Hepatocyte (in vitro differentiated cells): Measurements from ENCODE around the gene BCL2L15. TPM values are rescaled to one million over a fixed set of nuclear protein-coding genes. Genes with fewer than 3 reads are reported as not detected.

Source experiments
- DNase-seq: peaks from one replicate; pipeline ENCODE4 v3.0.0-alpha.2; 2016; ENCODE audit warnings: low spot score
- H2AFZ ChIP-seq: fragments of 200-600 bp; sonication (generic); 2 replicates; pipeline ENCODE4 v1.6.0; 2016; ENCODE audit warnings: antibody characterized with exemption, mild to moderate bottlenecking
- H3K27ac ChIP-seq: fragments of 200-600 bp; sonication (generic); 2 replicates; pipeline ENCODE4 v1.5.1; 2016; ENCODE audit warnings: mild to moderate bottlenecking
- H3K27me3 ChIP-seq: fragments of 200-600 bp; sonication (generic); 2 replicates; pipeline ENCODE4 v1.6.1; 2016
- H3K36me3 ChIP-seq: fragments of 200-600 bp; sonication (generic); replicated peaks from 2 replicates; pipeline ENCODE4 v1.5.1; 2016; ENCODE audit warnings: low read depth; ENCODE audit not compliant: insufficient read depth
- H3K4me1 ChIP-seq: fragments of 200-600 bp; sonication (generic); 2 replicates; pipeline ENCODE4 v1.5.1; 2016; ENCODE audit warnings: mild to moderate bottlenecking, moderate library complexity; ENCODE audit not compliant: insufficient read depth
- H3K4me2 ChIP-seq: fragments of 200-600 bp; sonication (generic); 2 replicates; pipeline ENCODE4 v1.6.0; 2016
- H3K4me3 ChIP-seq: fragments of 200-600 bp; sonication (generic); 2 replicates; pipeline ENCODE4 v1.5.1; 2016; ENCODE audit warnings: mild to moderate bottlenecking
- H3K79me2 ChIP-seq: fragments of 200-600 bp; sonication (generic); 2 replicates; pipeline ENCODE4 v1.6.0; 2017; ENCODE audit warnings: mild to moderate bottlenecking
- H3K9me2 ChIP-seq: fragments of 200-600 bp; sonication (generic); replicated peaks from 2 replicates; pipeline ENCODE4 v1.6.0; 2017; ENCODE audit warnings: mild to moderate bottlenecking; ENCODE audit not compliant: insufficient read depth
- H3K9me3 ChIP-seq: fragments of 200-600 bp; sonication (generic); 2 replicates; pipeline ENCODE4 v1.5.1; 2016; ENCODE audit warnings: low read depth, mild to moderate bottlenecking
- H4K20me1 ChIP-seq: fragments of 200-600 bp; sonication (generic); 2 replicates; pipeline ENCODE4 v1.6.0; 2016; ENCODE audit warnings: mild to moderate bottlenecking; ENCODE audit not compliant: insufficient read depth, poor library complexity, severe bottlenecking
- CTCF ChIP-seq: fragments of 200-600 bp; sonication (generic); IDR thresholded peaks from 2 replicates; pipeline ENCODE4 v1.5.1; 2016; ENCODE audit warnings: antibody characterized with exemption, mild to moderate bottlenecking; ENCODE audit not compliant: poor library complexity
- EZH2 ChIP-seq: fragments of 200-600 bp; sonication (generic); IDR thresholded peaks from 2 replicates; pipeline ENCODE4 v1.6.1; 2016; ENCODE audit warnings: antibody characterized with exemption, mild to moderate bottlenecking, borderline replicate concordance
- EZH2phosphoT487 ChIP-seq: fragments of 200-600 bp; sonication (generic); IDR thresholded peaks from one replicate; pipeline ENCODE4 v1.6.1; 2018; ENCODE audit warnings: antibody characterized with exemption, mild to moderate bottlenecking, low read depth, moderate library complexity; ENCODE audit not compliant: unreplicated experiment, severe bottlenecking
- WGBS: methylation state at CpG from one replicate; pipeline ENCODE4 v1.1.6; 2016; ENCODE audit warnings: low lambda C conversion rate; ENCODE audit errors: missing lambda C conversion rate; 5-methylcytosine and 5-hydroxymethylcytosine counted together
- polyA plus RNA-seq: library from polyadenylated mRNA; unstranded; fragments of >200 nt; fragmentation: Nextera tagmentation; extraction: Ambion mirVana; gene quantifications from 2 replicates; pipeline ENCODE4 v1.2.1, GENCODE V29; 2016
- total RNA-seq: library from RNA; depleted of rRNA; stranded (reverse); fragments of >200 nt; gene quantifications from 2 replicates; pipeline ENCODE4 v1.2.3, GENCODE V29; 2014

The BCL2L15 gene
- total and polyA plus RNA-seq, 2 experiments from 2014 or later, result 0.66 to 3.0 TPM

- H3K27ac ChIP-seq, result peak overlapping the region; percentile 98
- no peaks in the 10 kb centered on the region for H3K9me3 ChIP-seq
- no peaks in the 10 kb centered on the region for H3K9me2 ChIP-seq
- H4K20me1 ChIP-seq, result peaks cover 28% of the 10 kb centered on the region
- peaks cover 27% of the 10 kb centered on the region for H3K4me1 ChIP-seq
- H3K79me2 ChIP-seq, result peaks cover 68% of the 10 kb centered on the region
- peak; percentile 39 for DNase-seq
- 22% methylated on average over 3 of the region's 3 CpGs for WGBS
- TF ChIP-seq EZH2, result no peak
- peak overlapping the region; percentile 87 for H3K4me2 ChIP-seq
- peak overlapping the region; percentile 95 for H3K4me3 ChIP-seq
- no peaks in the 10 kb centered on the region for H3K36me3 ChIP-seq
- no peak overlapping the region for H2AFZ ChIP-seq
- no peaks in the 10 kb centered on the region for H3K27me3 ChIP-seq
Observed at GRCh38 chr1:113931451-113931851, 44.1 kb upstream of the BCL2L15 start.

GRCh38 chr1:113930499-113931161 lies 43.2 kb upstream of the BCL2L15 start:
- peaks cover 60% of the 10 kb centered on the region for H3K79me2 ChIP-seq
- peak; percentile 66 for DNase-seq

GRCh38 chr1:113929750-113930498 lies 42.5 kb upstream of the BCL2L15 start:
- WGBS, result 1% methylated on average over 44 of the region's 64 CpGs
- Histone ChIP-seq H3K27me3 (no peaks in the 10 kb centered on the region), H3K4me1 (peaks cover 27% of the 10 kb centered on the region), H2AFZ (peak overlapping the region; percentile 67), H3K79me2 (peaks cover 53% of the 10 kb centered on the region), H3K9me3 (no peaks in the 10 kb centered on the region), H4K20me1 (peaks cover 25% of the 10 kb centered on the region), H3K4me2 (peak overlapping the region; percentile 87), H3K36me3 (no peaks in the 10 kb centered on the region), H3K27ac (peak overlapping the region; percentile 98), H3K4me3 (peak overlapping the region; percentile 95), H3K9me2 (no peaks in the 10 kb centered on the region)
- TF ChIP-seq EZH2phosphoT487, result no peak
- TF ChIP-seq EZH2, result no peak
- TF ChIP-seq CTCF, result peak; percentile 21
- peak; percentile 79 for DNase-seq

More at GRCh38 chr1:113930499-113931161, 43.2 kb upstream of the BCL2L15 start:
- H3K9me3 ChIP-seq, result no peaks in the 10 kb centered on the region
- no peaks in the 10 kb centered on the region for H3K36me3 ChIP-seq
- no peaks in the 10 kb centered on the region for H3K9me2 ChIP-seq
- peak overlapping the region; percentile 98 for H3K27ac ChIP-seq
- 5% methylated on average over 8 of the region's 8 CpGs for WGBS
- H4K20me1 ChIP-seq, result peaks cover 28% of the 10 kb centered on the region
- peaks cover 27% of the 10 kb centered on the region for H3K4me1 ChIP-seq
- peak overlapping the region; percentile 95 for H3K4me3 ChIP-seq
- peak overlapping the region; percentile 87 for H3K4me2 ChIP-seq
- H3K27me3 ChIP-seq, result no peaks in the 10 kb centered on the region
- no peak for TF ChIP-seq CTCF
- no peak for TF ChIP-seq EZH2phosphoT487
- TF ChIP-seq EZH2, result no peak
- H2AFZ ChIP-seq, result peak overlapping the region; percentile 67
